ENCODE data around the gene SLC39A8. TPM values are rescaled to one million over a fixed set of nuclear protein-coding genes. Genes with fewer than 3 reads are reported as not detected.

SLC39A8 gene
- total RNA-seq, 4 donors from 2014 or later = 4.4 to 27.0 (median 7.9) TPM

- Histone ChIP-seq H3K27me3 (no peaks in the 10 kb centered on the region), H3K9me3 (no peaks in the 10 kb centered on the region), H3K4me1 (peaks cover 0 to 8% (median 0%) of the 10 kb centered on the region in 4 donors), H3K27ac (no peak overlapping the region), H3K4me3 (no peak overlapping the region), H3K36me3 (no peaks in the 10 kb centered on the region)
- 88 to 94% methylated on average over 3 of the region's 3 CpGs for WGBS, 2 donors
- DNase-seq (ENCODE audit: low spot score in 2 of 2) = no peak
- no peak for TF ChIP-seq CTCF (IDR thresholded peaks at IDR 0.05)
- TF ChIP-seq POLR2A (IDR thresholded peaks at IDR 0.05) = no peak
- no peak for TF ChIP-seq EP300 (IDR thresholded peaks at IDR 0.05)
Measured at GRCh38 chr4:102333787-102334186, 11.5 kb downstream of the SLC39A8 start.

- Histone ChIP-seq H3K4me3 (no peak overlapping the region), H3K27ac (no peak overlapping the region), H3K9me3 (no peaks in the 10 kb centered on the region), H3K27me3 (no peaks in the 10 kb centered on the region), H3K36me3 (no peaks in the 10 kb centered on the region), H3K4me1 (no peaks in the 10 kb centered on the region)
- 89 to 94% methylated on average over 1 of the region's 1 CpG for WGBS, 2 donors
- TF ChIP-seq EP300 (IDR thresholded peaks at IDR 0.05) = no peak
- no peak for TF ChIP-seq POLR2A (IDR thresholded peaks at IDR 0.05)
- TF ChIP-seq CTCF (IDR thresholded peaks at IDR 0.05) = no peak
- DNase-seq (ENCODE audit: low spot score in 2 of 2) = no peak
Measured at GRCh38 chr4:102328045-102328444, 17.2 kb downstream of the SLC39A8 start.

GRCh38 chr4:102326951-102327350, 18.3 kb downstream of the SLC39A8 start:
- 94 to 96% methylated on average over 3 of the region's 3 CpGs for WGBS, 2 donors
- H3K4me3 ChIP-seq = no peak overlapping the region

GRCh38 chr4:102324730-102325129, 20.6 kb downstream of the SLC39A8 start:
- 39 to 44% methylated on average over 3 of the region's 3 CpGs for WGBS, 2 donors
- Histone ChIP-seq H3K9me3 (no peaks in the 10 kb centered on the region), H3K27me3 (no peaks in the 10 kb centered on the region), H3K4me3 (no peak overlapping the region), H3K4me1 (no peaks in the 10 kb centered on the region), H3K36me3 (no peaks in the 10 kb centered on the region), H3K27ac (no peak overlapping the region)
- TF ChIP-seq POLR2A (IDR thresholded peaks at IDR 0.05) (no peak), CTCF (IDR thresholded peaks at IDR 0.05) (no peak), EP300 (IDR thresholded peaks at IDR 0.05) (no peak)
- DNase-seq (ENCODE audit: low spot score in 2 of 2) = no peak

More at GRCh38 chr4:102326951-102327350, 18.3 kb downstream of the SLC39A8 start:
- TF ChIP-seq POLR2A (IDR thresholded peaks at IDR 0.05) (no peak), EP300 (IDR thresholded peaks at IDR 0.05) (no peak), CTCF (IDR thresholded peaks at IDR 0.05) (no peak)
- Histone ChIP-seq H3K9me3 (no peaks in the 10 kb centered on the region), H3K36me3 (no peaks in the 10 kb centered on the region), H3K27me3 (no peaks in the 10 kb centered on the region), H3K4me1 (no peaks in the 10 kb centered on the region), H3K27ac (no peak overlapping the region)
- DNase-seq (ENCODE audit: low spot score in 2 of 2) = no peak

- WGBS, 2 donors = 83 to 85% methylated on average over 2 of the region's 2 CpGs
- DNase-seq (ENCODE audit: low spot score in 2 of 2) = no peak
- H3K4me1 ChIP-seq = peaks cover 0 to 5% (median 0%) of the 10 kb centered on the region in 4 donors
- no peaks in the 10 kb centered on the region for H3K9me3 ChIP-seq
- H3K4me3 ChIP-seq = no peak overlapping the region
- H3K27me3 ChIP-seq = no peaks in the 10 kb centered on the region
- TF ChIP-seq EP300 (IDR thresholded peaks at IDR 0.05) = no peak
- TF ChIP-seq CTCF (IDR thresholded peaks at IDR 0.05) = no peak
- TF ChIP-seq POLR2A (IDR thresholded peaks at IDR 0.05) = no peak
- H3K27ac ChIP-seq = no peak overlapping the region
- no peaks in the 10 kb centered on the region for H3K36me3 ChIP-seq
Measured at GRCh38 chr4:102322736-102323135, 22.5 kb downstream of the SLC39A8 start.

Data from tibial nerve (tissue), 4 donors.